Peyer's patch (tissue), 4 donors: Measurements from ENCODE around the gene PLEKHM2.

Experiments
- POLR2A ChIP-seq, 2 donors: fragments of 450-650 bp; IDR thresholded peaks; one replicate each; pipeline ENCODE4 v1.5.1; 2017; ENCODE audit warnings: antibody characterized with exemption in 2 of 2, mild to moderate bottlenecking in 2 of 2, moderate library complexity in 2 of 2
- TF ChIP-seq, protein P1 (sequence below), 6 experiments: fragments of 450-650 bp in 4 of 6; fragments of 200-600 bp in 2 of 6; sonication (generic) in 1 of 6; IDR thresholded peaks; one replicate each; pipeline ENCODE4 v1.5.1; 2017 to 2019; ENCODE audit warnings: antibody characterized with exemption in 6 of 6, mild to moderate bottlenecking in 3 of 6, moderate library complexity in 1 of 6

- TF ChIP-seq, protein P1, sequence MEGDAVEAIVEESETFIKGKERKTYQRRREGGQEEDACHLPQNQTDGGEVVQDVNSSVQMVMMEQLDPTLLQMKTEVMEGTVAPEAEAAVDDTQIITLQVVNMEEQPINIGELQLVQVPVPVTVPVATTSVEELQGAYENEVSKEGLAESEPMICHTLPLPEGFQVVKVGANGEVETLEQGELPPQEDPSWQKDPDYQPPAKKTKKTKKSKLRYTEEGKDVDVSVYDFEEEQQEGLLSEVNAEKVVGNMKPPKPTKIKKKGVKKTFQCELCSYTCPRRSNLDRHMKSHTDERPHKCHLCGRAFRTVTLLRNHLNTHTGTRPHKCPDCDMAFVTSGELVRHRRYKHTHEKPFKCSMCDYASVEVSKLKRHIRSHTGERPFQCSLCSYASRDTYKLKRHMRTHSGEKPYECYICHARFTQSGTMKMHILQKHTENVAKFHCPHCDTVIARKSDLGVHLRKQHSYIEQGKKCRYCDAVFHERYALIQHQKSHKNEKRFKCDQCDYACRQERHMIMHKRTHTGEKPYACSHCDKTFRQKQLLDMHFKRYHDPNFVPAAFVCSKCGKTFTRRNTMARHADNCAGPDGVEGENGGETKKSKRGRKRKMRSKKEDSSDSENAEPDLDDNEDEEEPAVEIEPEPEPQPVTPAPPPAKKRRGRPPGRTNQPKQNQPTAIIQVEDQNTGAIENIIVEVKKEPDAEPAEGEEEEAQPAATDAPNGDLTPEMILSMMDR (IDR thresholded peaks at IDR 0.05) = no peak
- TF ChIP-seq POLR2A (IDR thresholded peaks at IDR 0.05) = no peak
Observed at GRCh38 chr1:15758953-15759661, 75.0 kb downstream of the PLEKHM2 start.
